ENCODE results near the gene NUP214.
"Not testable (repeated sequence)": the region's sequence is repeated elsewhere in the genome, so short reads cannot be mapped to it uniquely, and the experiment has no call there.

The NUP214 gene

DNA sequence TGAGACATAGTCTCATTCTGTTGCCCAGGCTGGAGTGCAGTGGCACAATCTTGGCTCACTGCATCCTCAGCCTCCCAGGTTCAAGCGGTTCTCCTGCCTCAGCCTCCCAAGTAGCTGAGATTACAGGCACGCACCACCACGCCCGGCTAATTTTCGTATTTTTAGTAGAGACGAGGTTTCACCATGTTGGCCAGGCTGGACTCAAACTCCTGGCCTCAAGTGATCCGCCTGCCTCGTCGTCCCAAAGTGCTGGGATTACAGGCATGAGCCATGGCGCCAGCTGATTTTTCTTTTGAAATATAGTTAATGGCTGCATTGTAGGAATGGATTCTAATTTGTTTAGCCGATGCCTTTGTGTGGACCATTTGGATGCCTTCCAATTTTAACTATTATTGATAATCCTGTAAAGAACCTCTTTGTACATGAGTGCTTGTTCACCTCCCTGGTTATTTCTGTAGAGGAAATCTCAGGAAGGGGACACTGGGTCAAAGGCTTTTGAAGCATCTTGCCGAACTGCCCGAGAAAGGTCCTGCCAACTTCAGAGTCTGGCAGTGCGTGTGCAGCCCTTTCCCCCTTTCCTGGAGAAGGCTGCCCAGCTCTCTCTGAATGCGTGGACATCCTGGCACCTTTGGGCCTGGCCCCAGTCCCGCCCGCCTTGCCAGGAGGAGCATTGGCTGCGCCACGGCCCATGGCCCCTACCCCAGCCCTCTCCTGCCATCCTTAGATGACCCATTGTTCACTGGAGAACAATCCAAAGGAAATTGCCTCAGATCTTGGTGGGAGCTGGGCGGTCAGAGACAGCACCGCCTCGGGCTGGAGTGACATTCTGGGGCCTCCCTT, 8.9 kb upstream of the NUP214 start:
- DNase-seq = peak; percentile 3

DNA sequence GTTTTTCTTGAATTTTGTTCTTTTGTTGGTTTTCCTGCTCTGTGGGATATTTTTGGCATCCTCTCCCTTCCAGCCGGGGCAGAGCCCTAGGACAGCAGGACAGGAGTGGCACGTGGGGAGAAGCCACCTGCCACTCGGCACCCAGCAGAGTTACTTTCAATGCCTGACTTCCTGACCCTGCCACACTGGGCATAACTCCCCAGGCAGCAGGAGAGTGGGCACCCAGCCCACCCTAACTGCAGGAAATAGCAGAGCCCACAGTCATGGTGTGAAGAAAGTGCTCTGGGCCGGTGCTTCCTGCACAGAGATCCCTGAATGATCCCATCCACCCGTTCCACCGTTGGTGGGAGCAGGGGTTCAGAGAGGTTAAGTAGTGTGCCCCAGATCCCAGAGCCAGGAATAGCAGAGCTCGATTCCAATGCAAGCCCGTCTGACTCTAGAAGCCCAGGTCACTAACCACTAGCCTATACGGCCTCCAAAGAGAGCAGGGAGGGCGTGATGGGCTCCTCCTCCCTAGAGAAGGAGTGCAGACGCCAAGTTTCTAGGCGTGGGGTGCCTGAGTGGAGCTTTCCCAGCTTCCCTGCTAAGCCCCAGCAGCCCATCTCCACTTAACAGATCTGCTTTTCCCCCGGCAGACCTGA, 8.1 kb upstream of the NUP214 start:
- DNase-seq = no peak

DNA sequence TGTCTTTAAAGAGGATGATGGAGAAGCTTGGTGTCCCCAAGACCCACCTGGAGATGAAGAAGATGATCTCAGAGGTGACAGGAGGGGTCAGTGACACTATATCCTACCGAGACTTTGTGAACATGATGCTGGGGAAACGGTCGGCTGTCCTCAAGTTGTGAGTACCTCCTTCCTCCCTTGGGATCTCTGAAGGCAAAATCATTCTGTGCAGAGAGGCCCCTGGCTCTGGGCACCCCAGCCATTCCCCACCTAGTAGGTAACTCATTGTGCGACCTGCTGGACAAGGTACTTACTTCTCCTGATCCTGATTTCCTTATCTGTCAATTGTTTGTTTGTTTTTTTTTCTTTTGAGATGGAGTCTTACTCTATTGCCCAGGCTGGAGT, 7.6 kb upstream of the NUP214 start:
- no peak for DNase-seq

DNA sequence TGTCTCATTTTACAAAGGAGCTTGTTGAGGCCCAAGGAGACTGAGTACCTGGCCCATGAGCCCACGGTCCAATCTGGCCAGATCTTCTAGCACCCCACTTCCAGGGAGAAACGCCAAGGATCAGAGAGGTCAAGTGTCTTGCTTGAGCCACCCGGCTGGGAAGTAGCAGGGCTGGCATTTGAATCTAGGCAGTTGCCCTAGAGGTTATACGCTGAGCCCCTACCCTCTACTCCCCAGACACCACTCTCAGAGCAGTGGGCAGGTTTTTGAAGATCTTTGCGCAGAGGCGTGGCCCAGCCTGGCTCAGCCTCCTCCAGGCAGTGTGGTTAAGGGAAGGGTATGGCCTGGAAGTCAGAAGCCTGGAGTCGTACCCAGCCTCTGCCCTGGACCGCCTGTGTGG, 5.8 kb upstream of the NUP214 start:
- DNase-seq = no peak

- DNase-seq = no peak
Measured at GRCh38 chr9:131120620-131121228, 4.7 kb upstream of the NUP214 start.

DNA sequence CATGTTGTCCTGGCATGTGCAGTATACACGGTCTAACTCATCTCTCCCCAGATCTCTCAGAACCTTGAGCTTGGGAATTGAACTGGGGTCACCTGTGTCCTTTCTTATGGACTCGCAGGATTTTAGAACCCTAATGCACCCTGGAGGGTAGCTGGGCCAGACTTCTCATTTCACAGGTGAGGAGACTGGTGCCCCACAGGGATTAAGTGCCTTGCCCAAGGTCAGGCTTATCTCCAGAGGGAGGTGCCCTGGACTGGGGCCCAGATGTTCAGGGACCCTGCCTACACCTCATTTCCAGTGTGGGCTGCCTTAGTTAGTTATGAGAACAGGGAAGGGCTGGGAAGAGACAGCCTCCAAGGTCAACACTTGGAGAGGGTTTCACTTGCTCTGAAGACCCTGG, 4.0 kb upstream of the NUP214 start:
- DNase-seq = no peak

DNA sequence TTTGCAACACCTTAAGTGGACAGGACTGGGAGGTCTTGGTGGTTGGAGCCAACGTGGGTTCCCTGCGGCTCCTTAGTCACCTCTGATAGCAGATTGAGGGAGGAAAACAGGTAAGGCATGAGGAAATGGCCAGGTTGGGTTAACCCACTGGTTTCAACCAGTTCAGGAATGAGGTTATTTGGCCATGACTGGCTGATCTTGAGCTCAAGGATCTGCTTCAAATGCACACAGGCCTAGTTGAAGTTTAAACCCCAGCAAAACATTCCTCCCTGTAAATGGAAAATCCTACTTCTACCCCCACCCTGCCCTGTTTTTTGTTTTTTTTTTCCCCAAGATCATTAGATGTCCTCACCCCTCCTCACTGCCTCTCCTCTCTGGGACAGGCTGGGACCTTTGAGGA, 3.2 kb upstream of the NUP214 start:
- DNase-seq = no peak

GRCh38 chr9:131125038-131125287, 423 bp upstream of the NUP214 start:
- no peak for DNase-seq

DNA sequence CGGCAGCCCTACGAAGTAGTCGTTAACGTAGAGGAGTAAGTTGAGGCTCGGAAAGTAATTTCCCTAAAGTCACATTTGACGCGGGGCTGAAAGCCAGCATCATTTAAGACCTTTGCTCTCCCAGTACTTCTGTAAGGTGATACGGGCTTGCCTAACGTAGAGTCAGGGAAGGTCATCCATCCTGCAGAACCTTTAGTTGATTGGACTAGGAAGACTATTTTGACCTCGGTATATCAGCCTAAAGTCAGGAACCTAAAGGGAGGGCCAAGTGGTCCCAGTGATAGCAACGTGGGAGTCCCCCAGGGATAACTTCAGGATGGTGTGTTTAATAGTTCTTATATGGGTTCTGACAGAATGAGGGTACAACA, 657 bp downstream of the NUP214 start:
- DNase-seq = no peak

- DNase-seq = no peak
Measured at GRCh38 chr9:131129183-131129582, 3.8 kb downstream of the NUP214 start.

DNA sequence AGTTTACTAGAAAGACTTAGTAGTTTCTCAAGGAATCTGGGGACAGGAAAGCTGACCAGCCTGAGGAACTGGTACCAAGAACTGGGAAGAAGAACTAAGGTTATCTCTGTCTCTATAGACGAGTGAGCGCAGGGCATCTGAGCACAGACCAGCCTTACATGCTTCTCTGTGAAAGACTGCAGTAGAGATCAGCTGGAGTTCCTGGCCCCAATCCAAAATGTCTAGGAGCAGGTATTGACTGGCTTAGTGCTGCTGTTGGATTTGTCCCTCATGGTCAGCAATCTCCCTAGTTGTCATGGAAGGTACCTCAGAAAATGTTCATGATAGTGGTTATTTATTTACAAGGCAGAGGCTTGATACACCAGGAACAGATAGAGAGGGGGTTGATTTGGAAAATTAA, 13.3 kb downstream of the NUP214 start:
- DNase-seq = peak; percentile 18

GRCh38 chr9:131140112-131140511, 14.7 kb downstream of the NUP214 start:
- DNase-seq = no peak

DNA sequence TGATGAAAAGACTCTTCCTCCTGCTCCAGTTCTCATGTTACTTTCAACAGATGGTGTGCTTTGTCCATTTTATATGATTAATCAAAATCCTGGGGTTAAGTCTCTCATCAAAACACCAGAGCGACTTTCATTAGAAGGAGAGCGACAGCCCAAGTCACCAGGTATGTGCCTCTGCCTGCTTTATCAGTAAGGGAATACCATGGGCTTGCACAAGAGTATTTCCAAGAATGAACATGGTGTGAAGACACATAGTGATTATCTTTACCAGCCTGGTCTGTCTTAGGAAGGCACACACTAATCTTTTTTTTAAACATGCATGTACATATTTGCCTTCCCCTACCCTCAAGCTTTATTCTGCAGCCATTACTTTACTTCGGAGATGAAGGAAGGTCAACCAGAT, 15.2 kb downstream of the NUP214 start:
- DNase-seq = no peak

DNA sequence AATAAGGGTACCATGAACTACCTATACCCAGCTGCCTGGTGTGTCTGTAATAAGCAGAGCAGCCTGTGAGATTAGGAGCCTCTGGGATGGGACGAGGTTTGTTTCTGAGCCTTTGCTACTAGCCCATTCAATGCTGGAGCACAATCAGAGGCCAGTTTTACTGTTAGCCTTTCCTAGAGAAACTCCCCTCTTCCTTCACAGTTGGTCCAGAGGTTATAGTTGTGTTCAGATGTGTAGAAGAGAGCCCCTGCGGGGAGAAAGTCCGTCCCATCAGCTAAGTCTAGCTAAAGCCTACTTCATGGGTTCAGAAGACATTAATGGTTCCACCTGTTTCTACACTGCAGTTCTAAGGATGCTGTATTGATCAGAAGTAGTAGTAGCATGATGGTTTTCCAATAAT, 16.8 kb downstream of the NUP214 start:
- no peak for DNase-seq

DNA sequence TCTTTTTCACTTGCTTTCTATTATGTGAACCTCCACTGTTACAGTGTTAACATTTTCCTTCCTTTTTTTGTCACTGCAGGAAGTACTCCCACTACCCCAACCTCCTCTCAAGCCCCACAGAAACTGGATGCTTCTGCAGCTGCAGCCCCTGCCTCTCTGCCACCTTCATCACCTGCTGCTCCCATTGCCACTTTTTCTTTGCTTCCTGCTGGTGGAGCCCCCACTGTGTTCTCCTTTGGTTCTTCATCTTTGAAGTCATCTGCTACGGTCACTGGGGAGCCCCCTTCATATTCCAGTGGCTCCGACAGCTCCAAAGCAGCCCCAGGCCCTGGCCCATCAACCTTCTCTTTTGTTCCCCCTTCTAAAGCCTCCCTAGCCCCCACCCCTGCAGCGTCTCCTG, 18.8 kb downstream of the NUP214 start:
- DNase-seq = no peak

- DNase-seq = no peak
Measured at GRCh38 chr9:131145245-131145644, 19.9 kb downstream of the NUP214 start.

GRCh38 chr9:131146186-131146585, 20.8 kb downstream of the NUP214 start:
- no peak for DNase-seq

DNA sequence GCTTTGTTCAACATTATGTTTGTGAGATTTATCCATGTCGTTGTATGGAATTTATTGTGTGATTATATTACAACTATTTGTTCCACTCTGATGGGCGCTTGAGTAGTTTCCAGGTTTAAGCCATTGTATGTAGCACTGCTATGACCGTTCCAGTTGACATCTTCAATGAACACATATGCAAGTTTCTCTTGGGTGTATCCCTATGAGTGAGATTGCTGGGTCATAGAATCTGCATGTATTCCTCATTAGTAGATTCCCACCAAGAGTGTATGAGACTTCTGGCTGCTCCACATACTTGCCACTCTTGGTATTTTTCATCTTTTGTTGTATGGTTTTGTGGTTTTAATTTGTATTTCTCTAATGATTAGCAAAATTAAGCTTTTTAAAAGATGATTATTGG, 22.9 kb downstream of the NUP214 start:
- no peak for DNase-seq

DNA sequence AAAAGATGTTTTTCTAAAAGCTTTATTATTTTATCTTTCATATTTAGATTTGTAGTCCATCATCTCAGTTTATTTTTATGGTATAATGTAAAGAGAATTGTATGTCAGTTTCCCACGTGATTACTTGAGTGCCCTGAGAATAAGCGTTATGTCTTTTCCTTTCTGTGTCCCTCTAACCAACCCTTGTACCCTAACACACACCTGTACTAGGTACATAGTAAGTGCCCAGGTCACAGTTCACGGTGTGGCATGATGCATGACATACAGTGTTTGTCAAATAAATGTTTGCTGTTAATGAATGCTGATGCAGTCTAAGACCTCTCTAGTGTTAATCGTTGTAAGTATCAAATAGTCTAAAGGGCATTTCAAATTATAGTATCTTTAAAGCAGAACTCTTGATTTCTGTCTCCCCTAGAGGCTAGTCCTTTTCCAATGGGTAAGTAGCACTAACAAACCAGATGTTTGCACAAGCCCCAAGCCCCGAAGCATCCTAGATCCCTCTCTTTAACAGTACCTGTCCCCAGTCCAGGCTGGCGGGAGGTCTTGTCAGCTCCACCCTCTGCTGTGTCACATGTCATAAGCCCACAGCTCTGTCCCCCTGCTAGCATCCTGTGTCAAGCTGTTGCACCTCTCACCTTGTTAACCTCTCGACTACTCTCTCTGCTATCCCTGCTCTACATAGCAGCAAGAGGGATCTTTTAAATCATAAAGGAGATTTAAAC, 23.7 kb downstream of the NUP214 start:
- no peak for DNase-seq

DNA sequence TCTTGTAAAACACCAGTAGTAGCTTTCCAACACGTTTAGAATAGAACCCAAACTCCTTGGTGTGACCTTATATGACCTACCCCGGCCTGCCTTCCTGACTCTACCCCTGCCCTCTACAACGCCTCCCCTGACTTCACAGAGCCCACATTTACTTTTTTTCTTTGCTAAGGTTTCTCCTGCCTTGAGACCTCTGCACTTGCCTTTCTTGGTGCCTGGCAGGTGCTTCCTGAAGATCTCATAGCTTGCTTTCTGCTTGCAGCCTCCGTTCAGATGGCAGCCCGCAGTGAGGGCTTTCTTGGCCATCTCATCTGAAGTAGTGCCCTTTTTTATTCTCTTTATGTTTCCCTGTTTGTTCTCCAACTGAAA, 24.3 kb downstream of the NUP214 start:
- DNase-seq = no peak

DNA sequence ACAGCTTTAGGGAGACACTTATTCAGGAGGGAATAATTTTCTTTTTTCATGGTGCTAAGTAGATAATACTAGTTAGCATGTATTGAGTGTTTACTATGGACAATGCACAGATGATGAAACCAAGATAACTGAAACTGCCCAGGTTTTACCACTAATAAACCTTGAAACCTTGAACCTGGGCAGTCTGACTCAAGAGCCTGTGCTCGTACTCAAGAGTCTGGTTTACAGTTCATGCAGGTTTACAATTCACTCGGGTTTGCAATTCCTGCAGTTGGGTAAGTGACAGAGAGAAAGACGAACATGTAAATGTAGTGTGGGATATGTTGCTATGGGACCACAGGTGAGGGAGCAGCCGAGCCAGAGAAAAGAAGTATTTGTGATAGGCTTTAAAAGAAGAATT, 28.2 kb downstream of the NUP214 start:
- no peak for DNase-seq

DNA sequence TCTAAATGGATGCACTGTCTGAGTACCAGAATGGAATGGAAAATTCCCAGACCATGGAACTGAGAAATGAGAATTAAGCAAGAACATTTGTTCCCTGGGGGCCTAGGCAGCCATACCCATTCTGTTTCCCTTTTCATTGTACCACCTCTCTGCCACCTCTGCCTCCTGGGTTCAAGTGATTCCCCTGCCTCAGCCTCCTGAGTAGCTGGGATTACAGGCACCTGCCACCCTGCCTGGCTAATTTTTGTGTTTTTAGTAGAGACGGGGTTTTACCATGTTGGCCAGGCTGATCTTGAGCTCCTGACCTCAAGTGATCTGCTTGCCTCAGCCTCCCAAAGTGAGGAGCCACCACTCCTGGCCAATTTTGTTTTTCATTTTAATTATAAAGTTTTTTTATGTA, 33.3 kb downstream of the NUP214 start:
- DNase-seq = not testable (repeated sequence)

GRCh38 chr9:131160416-131161112, 35.2 kb downstream of the NUP214 start:
- DNase-seq = no peak

GRCh38 chr9:131161585-131161984, 36.2 kb downstream of the NUP214 start:
- no peak for DNase-seq

Data from NCI-H345 (cell line).